ENCODE data around the gene RAB3IL1. TPM values are rescaled to one million over a fixed set of nuclear protein-coding genes. Genes with fewer than 3 reads are reported as not detected.

RAB3IL1 gene
- total and polyA plus RNA-seq, 4 donors = 2.1 to 41.6 (median 5.4) TPM

GRCh38 chr11:61871158-61871597, 46.2 kb downstream of the RAB3IL1 start:
- TF ChIP-seq EGR1 (IDR thresholded peaks at IDR 0.05; ENCODE audit: low read depth in 2 of 2) = no peak
- TF ChIP-seq ATF3 (IDR thresholded peaks at IDR 0.05) = no peak
- TF ChIP-seq MAX (IDR thresholded peaks at IDR 0.05) = no peak
- TF ChIP-seq HNF4A (conservative IDR thresholded peaks at IDR 0.05) = no peak
- TF ChIP-seq SP1 (IDR thresholded peaks at IDR 0.05) = no peak
- TF ChIP-seq ZBTB33 (IDR thresholded peaks at IDR 0.05) = no peak
- peak; percentile 79 to 87 for TF ChIP-seq RAD21 (IDR thresholded peaks at IDR 0.05)
- peak; percentile 72 for TF ChIP-seq CTCF (IDR thresholded peaks at IDR 0.05; ENCODE audit: low read depth, low read length, missing input control)
- H3K4me1 ChIP-seq (ENCODE audit: control insufficient read depth in 4 of 4, insufficient read depth in 4 of 4, low read length in 3 of 4) = no peaks in the 10 kb centered on the region
- no peaks in the 10 kb centered on the region for H3K27me3 ChIP-seq (ENCODE audit: control insufficient read depth in 4 of 4, insufficient read depth in 4 of 4, low read length in 3 of 4)
- H3K27ac ChIP-seq (ENCODE audit: low read depth in 1 of 2, low read length in 2 of 2) = no peak overlapping the region
- peak; percentile 86 for DNase-seq (ENCODE audit: low spot score)
- H3K4me3 ChIP-seq (ENCODE audit: low read depth in 1 of 3, low read length in 3 of 3) = no peak overlapping the region
- H3K9ac ChIP-seq (ENCODE audit: low read depth in 1 of 2, low read length in 2 of 2) = no peak overlapping the region
- H3K9me3 ChIP-seq (ENCODE audit: control insufficient read depth in 4 of 4, low read length in 3 of 4) = no peaks in the 10 kb centered on the region
- H3K36me3 ChIP-seq (ENCODE audit: control insufficient read depth in 4 of 4, insufficient read depth in 3 of 4, low read depth in 1 of 4, low read length in 3 of 4) = peaks cover 0 to 3% (median 0%) of the 10 kb centered on the region in 4 donors
- WGBS = 15% methylated on average over 24 of the region's 24 CpGs

GRCh38 chr11:61870541-61871031, 46.8 kb downstream of the RAB3IL1 start:
- H3K4me1 ChIP-seq (ENCODE audit: control insufficient read depth in 4 of 4, insufficient read depth in 4 of 4, low read length in 3 of 4) = no peaks in the 10 kb centered on the region
- WGBS = 52% methylated on average over 10 of the region's 10 CpGs
- no peaks in the 10 kb centered on the region for H3K27me3 ChIP-seq (ENCODE audit: control insufficient read depth in 4 of 4, insufficient read depth in 4 of 4, low read length in 3 of 4)
- TF ChIP-seq REST (IDR thresholded peaks at IDR 0.05) (no peak), SP1 (IDR thresholded peaks at IDR 0.05) (no peak), TAF1 (conservative IDR thresholded peaks at IDR 0.05) (no peak), ZBTB33 (IDR thresholded peaks at IDR 0.05) (no peak), HNF4A (conservative IDR thresholded peaks at IDR 0.05) (no peak), GABPA (IDR thresholded peaks at IDR 0.05 in 1 of 2, conservative IDR thresholded peaks at IDR 0.05 in 1 of 2) (no peak), FOXA2 (IDR thresholded peaks at IDR 0.05) (no peak), ATF3 (IDR thresholded peaks at IDR 0.05) (no peak), NR2F2 (IDR thresholded peaks at IDR 0.05) (no peak), HNF4G (IDR thresholded peaks at IDR 0.05) (no peak), RXRA (IDR thresholded peaks at IDR 0.05) (no peak), EGR1 (IDR thresholded peaks at IDR 0.05; ENCODE audit: low read depth in 2 of 2) (no peak), JUND (IDR thresholded peaks at IDR 0.05) (no peak), YY1 (IDR thresholded peaks at IDR 0.05) (no peak), RAD21 (IDR thresholded peaks at IDR 0.05) (no peak)
- no peaks in the 10 kb centered on the region for H3K9me3 ChIP-seq (ENCODE audit: control insufficient read depth in 4 of 4, low read length in 3 of 4)
- H3K4me3 ChIP-seq (ENCODE audit: low read depth in 1 of 3, low read length in 3 of 3) = no peak overlapping the region
- H3K27ac ChIP-seq (ENCODE audit: low read depth in 1 of 2, low read length in 2 of 2) = no peak overlapping the region
- peaks cover 3 to 5% (median 3%) of the 10 kb centered on the region in 4 donors for H3K36me3 ChIP-seq (ENCODE audit: control insufficient read depth in 4 of 4, insufficient read depth in 3 of 4, low read depth in 1 of 4, low read length in 3 of 4)
- DNase-seq (ENCODE audit: low spot score) = no peak
- H3K9ac ChIP-seq (ENCODE audit: low read depth in 1 of 2, low read length in 2 of 2) = no peak overlapping the region
